ENCODE results near the gene INF2.

- TF ChIP-seq EZH2 (IDR thresholded peaks at IDR 0.05; ENCODE audit: insufficient read depth, poor library complexity, severe bottlenecking) (no peak), EZH2phosphoT487 (IDR thresholded peaks at IDR 0.05; ENCODE audit: insufficient read depth, low read depth) (no peak)
Observed at GRCh38 chr14:104726600-104727451, 37.4 kb downstream of the INF2 start.

Data from GM23248 (cell line).